ENCODE measurements around the gene CDH4. TPM values are rescaled to one million over a fixed set of nuclear protein-coding genes. Genes with fewer than 3 reads are reported as not detected.

CDH4 gene
- polyA plus RNA-seq, 1 donor = 1.2 TPM

- DNase-seq (ENCODE audit: low read depth) = no peak
Measured at GRCh38 chr20:61776491-61777075, 524.5 kb downstream of the CDH4 start.

DNA sequence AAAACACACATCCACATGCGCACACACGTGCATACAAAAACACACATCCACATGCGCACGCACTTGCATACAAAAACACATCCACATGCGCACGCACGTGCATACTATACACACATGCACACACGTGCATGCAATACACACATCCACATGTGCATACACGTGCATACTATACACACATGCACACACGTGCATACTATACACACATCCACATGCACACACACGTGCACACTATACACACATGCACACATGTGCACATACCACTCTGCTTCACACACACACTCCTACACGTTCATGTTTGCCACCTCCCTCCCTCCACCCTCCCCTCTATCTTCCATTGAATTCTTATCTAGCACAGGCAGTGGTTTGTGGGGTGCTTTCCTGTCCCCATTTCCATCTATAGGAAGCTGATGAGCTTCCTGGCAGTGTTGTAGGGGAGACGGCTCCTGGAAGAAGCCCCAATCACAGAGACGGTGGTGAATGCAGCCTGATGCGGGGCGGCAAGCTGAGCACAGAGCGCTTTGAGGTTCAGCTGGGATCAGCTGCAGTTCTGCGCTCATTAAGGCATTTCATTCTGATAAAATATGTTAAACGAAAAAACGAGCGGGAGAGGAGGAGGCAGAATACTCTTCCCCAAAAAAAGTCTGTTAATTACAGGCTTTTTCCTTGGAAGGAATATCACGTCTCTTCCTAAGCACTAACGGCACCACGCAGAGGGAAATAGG, 525.9 kb downstream of the CDH4 start:
- DNase-seq (ENCODE audit: low read depth) = no peak

DNA sequence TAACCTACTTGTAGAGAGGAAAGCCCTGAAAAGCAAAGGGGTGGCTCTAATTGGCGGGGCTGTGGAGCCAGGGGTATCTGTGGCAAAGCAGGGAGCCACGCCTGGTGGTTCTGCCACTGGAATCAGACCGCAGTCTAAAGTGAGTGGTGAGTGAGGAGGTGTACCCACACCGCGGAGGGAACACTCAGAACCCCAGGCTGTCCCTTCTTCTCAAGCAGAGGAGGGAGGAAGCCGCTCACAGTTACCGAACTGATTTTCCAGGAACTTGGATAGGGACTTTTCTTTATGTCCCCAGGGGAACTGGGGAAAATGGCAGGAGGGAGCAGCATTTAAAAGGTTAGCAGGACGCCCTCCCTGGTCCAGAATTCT, 526.4 kb downstream of the CDH4 start:
- no peak for DNase-seq (ENCODE audit: low read depth)

GRCh38 chr20:61779176-61779965, 527.3 kb downstream of the CDH4 start:
- no peak for DNase-seq (ENCODE audit: low read depth)

GRCh38 chr20:61780066-61780465, 528.0 kb downstream of the CDH4 start:
- DNase-seq (ENCODE audit: low read depth) = no peak

- no peak for DNase-seq (ENCODE audit: low read depth)
Measured at GRCh38 chr20:61784801-61785566, 532.9 kb downstream of the CDH4 start.

DNA sequence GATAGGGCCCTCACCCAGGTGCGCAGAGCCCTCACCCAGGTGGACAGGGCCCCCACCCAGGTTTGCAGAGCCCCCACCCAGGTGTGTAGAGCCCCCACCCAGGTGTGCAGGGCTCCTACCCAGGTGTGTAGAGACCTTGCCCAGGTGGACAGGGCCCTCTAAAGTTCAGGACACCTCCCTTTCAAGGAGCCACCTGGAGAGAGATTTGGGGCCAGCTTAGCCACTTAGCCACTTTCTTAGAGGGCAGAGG, 533.4 kb downstream of the CDH4 start:
- no peak for DNase-seq (ENCODE audit: low read depth)

GRCh38 chr20:61786230-61786629, 534.2 kb downstream of the CDH4 start:
- DNase-seq (ENCODE audit: low read depth) = no peak

- DNase-seq (ENCODE audit: low read depth) = no peak
Measured at GRCh38 chr20:61788343-61788742, 536.3 kb downstream of the CDH4 start.

DNA sequence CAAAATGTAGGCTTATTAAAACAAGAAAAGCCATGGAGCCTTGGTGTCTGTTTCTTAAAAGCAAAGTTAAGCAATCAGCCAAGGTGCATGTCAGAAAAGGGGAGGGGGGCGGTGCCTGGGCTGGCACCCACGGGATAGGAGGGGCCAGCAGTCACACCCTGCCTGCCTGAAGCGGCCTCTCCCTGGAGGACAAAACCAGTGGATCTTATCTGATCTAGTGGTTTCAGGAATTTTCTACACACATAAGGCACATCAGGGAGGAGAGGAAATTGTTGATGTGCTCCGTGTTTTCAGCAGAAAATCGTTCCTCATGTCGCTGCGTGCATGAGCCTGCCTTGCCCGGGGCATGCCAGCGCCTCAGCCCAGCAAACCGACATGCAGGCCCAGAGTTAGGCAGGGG, 537.3 kb downstream of the CDH4 start:
- no peak for DNase-seq (ENCODE audit: low read depth)

GRCh38 chr20:61790116-61790827, 538.2 kb downstream of the CDH4 start:
- DNase-seq (ENCODE audit: low read depth) = no peak

- no peak for DNase-seq (ENCODE audit: low read depth)
Measured at GRCh38 chr20:61791995-61792394, 539.9 kb downstream of the CDH4 start.

GRCh38 chr20:61795669-61796630, 543.9 kb downstream of the CDH4 start:
- no peak for DNase-seq (ENCODE audit: low read depth)

DNA sequence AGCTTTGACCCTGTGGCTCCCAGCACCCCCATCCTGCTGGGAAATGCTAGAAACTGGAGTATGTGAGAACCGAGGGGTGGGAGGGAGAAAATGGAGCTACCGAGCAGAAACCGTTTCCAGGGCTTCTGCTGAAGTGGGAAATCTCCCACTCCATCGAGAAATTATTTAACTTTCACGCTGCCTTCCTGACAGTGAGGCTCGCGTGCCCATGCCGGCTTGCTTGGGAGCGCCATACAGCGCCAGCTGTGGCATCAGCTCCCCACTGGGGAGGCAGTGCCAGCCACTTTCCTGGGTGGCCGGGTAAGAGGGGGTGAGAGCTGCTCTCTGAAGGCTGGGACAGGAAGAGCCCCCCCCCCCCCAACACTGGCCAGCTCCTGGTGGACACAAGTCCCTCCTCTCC, 544.7 kb downstream of the CDH4 start:
- DNase-seq (ENCODE audit: low read depth) = no peak

DNA sequence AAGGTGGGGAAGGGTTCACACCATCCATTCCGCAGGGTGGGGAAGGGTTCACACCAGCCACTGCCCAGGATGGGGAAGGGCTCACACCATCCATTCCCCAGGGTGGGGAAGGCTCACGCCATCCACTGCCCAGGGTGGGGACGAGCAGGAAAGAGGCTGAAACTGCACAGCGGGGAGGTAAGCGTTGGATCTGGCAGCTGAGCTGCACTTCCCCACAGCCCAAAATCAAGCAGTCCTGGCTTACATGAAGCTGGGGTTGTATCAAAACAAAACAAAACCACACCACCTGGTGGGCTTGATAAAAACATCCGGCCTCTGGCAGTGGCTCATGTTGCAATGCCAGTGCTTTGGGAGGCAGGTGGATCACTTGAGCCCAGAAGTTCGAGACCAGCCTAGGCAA, 545.1 kb downstream of the CDH4 start:
- no peak for DNase-seq (ENCODE audit: low read depth)

DNA sequence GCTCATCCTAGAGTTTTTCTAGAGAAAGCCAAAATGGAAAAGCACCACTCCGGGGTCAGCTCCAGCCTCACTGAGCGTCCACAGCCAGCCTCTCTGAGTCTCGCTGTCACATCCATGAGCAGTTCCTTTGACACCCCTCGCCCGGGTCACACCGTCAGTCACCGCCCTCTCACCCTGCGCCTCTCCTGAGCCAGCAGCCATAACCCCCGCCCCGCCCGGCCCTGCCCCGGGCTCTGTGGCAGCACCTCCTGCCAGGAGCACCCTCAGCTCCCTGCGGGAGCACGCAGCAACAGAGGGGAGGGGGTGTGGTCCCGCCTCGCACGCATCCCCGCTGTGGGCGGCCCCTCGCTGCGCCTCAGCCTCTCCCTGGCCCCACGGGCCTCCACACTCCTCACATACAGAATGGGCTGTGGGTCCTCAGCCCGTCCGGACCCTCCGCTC, 545.9 kb downstream of the CDH4 start:
- no peak for DNase-seq (ENCODE audit: low read depth)

DNA sequence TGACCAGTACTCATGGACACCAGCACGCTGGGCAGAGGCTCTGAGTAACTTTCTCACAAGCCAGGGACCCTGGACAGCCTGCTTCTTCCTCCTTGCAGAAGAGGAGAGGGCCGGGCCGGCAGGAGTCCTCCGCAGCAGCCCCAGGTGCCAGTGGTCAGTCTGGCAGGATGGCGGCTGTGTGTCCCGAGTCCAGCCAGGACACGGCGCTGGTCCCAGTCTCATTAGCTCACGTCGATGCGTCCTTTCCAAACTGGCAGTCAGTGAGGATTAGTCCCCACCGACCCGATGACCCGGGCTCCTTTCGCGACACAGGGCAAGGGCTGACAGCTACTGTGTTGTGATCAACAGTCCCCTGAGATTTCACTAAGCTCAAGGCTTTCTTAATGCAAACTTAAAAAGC, 546.6 kb downstream of the CDH4 start:
- DNase-seq (ENCODE audit: low read depth) = no peak

- DNase-seq (ENCODE audit: low read depth) = no peak
Measured at GRCh38 chr20:61799394-61799923, 547.4 kb downstream of the CDH4 start.

DNA sequence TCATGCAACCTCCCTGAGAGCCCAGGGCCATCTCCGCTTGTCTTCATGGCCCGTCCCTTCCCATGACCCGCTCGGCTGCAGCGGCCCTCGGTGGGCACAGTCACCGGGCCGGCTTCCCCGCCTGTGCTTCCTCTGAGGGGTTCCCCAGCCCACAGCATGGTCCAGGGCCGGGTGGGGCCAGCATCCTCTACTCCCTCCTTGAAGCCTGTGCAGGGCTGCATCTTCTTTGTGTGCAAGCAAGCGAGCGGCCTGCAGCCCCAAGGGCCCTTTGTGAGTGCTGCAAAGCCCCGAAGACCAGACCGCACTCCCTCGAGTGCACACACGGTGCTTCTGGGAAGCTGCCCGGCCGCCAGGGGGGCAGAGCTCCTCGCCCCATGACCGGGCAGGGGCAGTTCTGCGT, 547.9 kb downstream of the CDH4 start:
- no peak for DNase-seq (ENCODE audit: low read depth)

GRCh38 chr20:61800359-61801064, 548.5 kb downstream of the CDH4 start:
- DNase-seq (ENCODE audit: low read depth) = no peak

All from forelimb muscle (tissue), 1 donor.